NCI-H510A (cell line): ENCODE data around the gene NIT1.

Source experiments
- DNase-seq: peaks from one replicate; lab custom pipeline; 2025; lab: John Stamatoyannopoulos, UW

Gene NIT1

GRCh38 chr1:161153682-161154337 lies 35.9 kb downstream of the NIT1 start, which contains the start of gene UFC1:
TSS of gene UFC1 (plus strand) at chr1:161153978. CDS start at chr1:161153998, 20 bp downstream.
- DNase-seq: peak; percentile 56

- no peak for DNase-seq
Observed at GRCh38 chr1:161157867-161158266, 40.0 kb downstream of the NIT1 start.

- DNase-seq: no peak
Observed at GRCh38 chr1:161158316-161159010, 40.6 kb downstream of the NIT1 start.

- peak; percentile 77 for DNase-seq
Observed at GRCh38 chr1:161159087-161159912, 41.4 kb downstream of the NIT1 start, which contains the start of gene USP21. TSS of gene USP21 (plus strand) at chr1:161159500. CDS start at chr1:161160641, 1,141 bp downstream.

- DNase-seq: no peak
Observed at GRCh38 chr1:161159913-161160243, 42.0 kb downstream of the NIT1 start.

- DNase-seq: no peak
Observed at GRCh38 chr1:161160671-161161145, 42.8 kb downstream of the NIT1 start.

- DNase-seq: no peak
Observed at GRCh38 chr1:161161652-161162051, 43.7 kb downstream of the NIT1 start.

- no peak for DNase-seq
Observed at GRCh38 chr1:161162052-161162451, 44.1 kb downstream of the NIT1 start.

- no peak for DNase-seq
Observed at GRCh38 chr1:161162806-161163205, 44.9 kb downstream of the NIT1 start.

GRCh38 chr1:161163793-161164192 lies 45.9 kb downstream of the NIT1 start:
- no peak for DNase-seq

- no peak for DNase-seq
Observed at GRCh38 chr1:161164901-161165610, 47.2 kb downstream of the NIT1 start.

- DNase-seq: peak; percentile 97
Observed at GRCh38 chr1:161165742-161166668, 48.1 kb downstream of the NIT1 start, which contains the start of gene PPOX. TSS of gene PPOX (plus strand) at chr1:161166426. CDS start at chr1:161166848, 422 bp downstream.

GRCh38 chr1:161166669-161167548 lies 49.0 kb downstream of the NIT1 start:
- no peak for DNase-seq

- DNase-seq: no peak
Observed at GRCh38 chr1:161168906-161169305, 51.0 kb downstream of the NIT1 start.
